Keratinocyte (primary cell): ENCODE data around the gene TYSND1. TPM values are rescaled to one million over a fixed set of nuclear protein-coding genes. Genes with fewer than 3 reads are reported as not detected.
"Not testable (repeated sequence)": the region's sequence is repeated elsewhere in the genome, so short reads cannot be mapped to it uniquely, and the experiment has no call there.

ENCODE experiments used
- DNase-seq: peaks from one replicate; pipeline ENCODE4 v3.0.0-alpha.2; 2011; ENCODE audit warnings: low read depth, missing footprints, low spot score
- FAIRE-seq: peaks from 2 replicates; lab custom pipeline; 2011; peaks lifted over from hg19 to GRCh38; lab: Jason Lieb, UNC
- H2AFZ ChIP-seq: 2 replicates; pipeline ENCODE4 v1.6.0; 2012; ENCODE audit warnings: low read length, control low read depth, inconsistent platforms; ENCODE audit not compliant: control insufficient read depth
- H3K27ac ChIP-seq: 2 replicates; pipeline ENCODE4 v1.5.1; 2011; ENCODE audit warnings: low read length; ENCODE audit not compliant: control insufficient read depth, insufficient read depth
- H3K27me3 ChIP-seq: 3 replicates; pipeline ENCODE4 v1.6.0; 2011; ENCODE audit warnings: low read length; ENCODE audit not compliant: control insufficient read depth, insufficient read depth; ENCODE audit errors: extremely low read depth
- H3K36me3 ChIP-seq, 2 experiments: 2 replicates in 1 of 2; 3 replicates in 1 of 2; pipeline ENCODE4 v1.5.1; 2011; ENCODE audit warnings: low read length in 2 of 2, mild to moderate bottlenecking in 1 of 2; ENCODE audit not compliant: control insufficient read depth in 2 of 2, insufficient read depth in 2 of 2; ENCODE audit errors: extremely low read depth in 1 of 2
- H3K4me1 ChIP-seq: 3 replicates; pipeline ENCODE4 v1.5.1; 2011; ENCODE audit warnings: low read length; ENCODE audit not compliant: control insufficient read depth, insufficient read depth; ENCODE audit errors: extremely low read depth
- H3K4me2 ChIP-seq: 3 replicates; pipeline ENCODE4 v1.6.0; 2011; ENCODE audit warnings: low read depth, low read length; ENCODE audit not compliant: control insufficient read depth, insufficient read depth; ENCODE audit errors: extremely low read depth
- H3K4me3 ChIP-seq, 3 experiments: fragments of 200-600 bp in 1 of 3; sonication (generic) in 1 of 3; 2 replicates in 2 of 3; 3 replicates in 1 of 3; pipeline ENCODE4 v1.5.1; 2011 to 2016; ENCODE audit warnings: low read length in 3 of 3, mild to moderate bottlenecking in 3 of 3, control low read depth in 2 of 3, inconsistent platforms in 1 of 3, low read depth in 1 of 3, mixed read lengths in 1 of 3, mixed run types in 1 of 3, moderate library complexity in 1 of 3; ENCODE audit not compliant: control insufficient read depth in 2 of 3, insufficient read depth in 2 of 3; ENCODE audit errors: extremely low read depth in 1 of 3
- H3K79me2 ChIP-seq: 2 replicates; pipeline ENCODE4 v1.6.0; 2012; ENCODE audit warnings: low read length; ENCODE audit not compliant: control insufficient read depth, insufficient read depth
- H3K9ac ChIP-seq: 3 replicates; pipeline ENCODE4 v1.6.0; 2011; ENCODE audit warnings: low read length; ENCODE audit not compliant: control insufficient read depth, insufficient read depth; ENCODE audit errors: extremely low read depth
- H3K9me1 ChIP-seq: 3 replicates; pipeline ENCODE4 v1.6.0; 2011; ENCODE audit warnings: low read length; ENCODE audit not compliant: control insufficient read depth, insufficient read depth; ENCODE audit errors: extremely low read depth
- H3K9me3 ChIP-seq: 2 replicates; pipeline ENCODE4 v1.5.1; 2012; ENCODE audit warnings: low read depth, low read length; ENCODE audit not compliant: control insufficient read depth
- H4K20me1 ChIP-seq: 3 replicates; pipeline ENCODE4 v1.6.0; 2011; ENCODE audit warnings: low read length; ENCODE audit not compliant: control insufficient read depth, insufficient read depth; ENCODE audit errors: extremely low read depth
- CTCF ChIP-seq, 3 experiments: IDR thresholded peaks in 1 of 3; conservative IDR thresholded peaks in 1 of 3; optimal IDR thresholded peaks in 1 of 3; 2 replicates in 2 of 3; 3 replicates in 1 of 3; pipeline versions ENCODE3 to v1.5.1; 2011; ENCODE audit warnings: low read length in 3 of 3, mild to moderate bottlenecking in 3 of 3, moderate library complexity in 2 of 3, control low read depth in 1 of 3, inconsistent platforms in 1 of 3; ENCODE audit not compliant: insufficient read depth in 2 of 3; ENCODE audit errors: extremely low read depth in 1 of 3
- EZH2 ChIP-seq: IDR thresholded peaks from one replicate; pipeline ENCODE4 v1.6.1; 2012; ENCODE audit warnings: inconsistent platforms, mild to moderate bottlenecking, low read length, moderate library complexity
- dilution Hi-C: fragments of 300-500 bp; cut with MboI; formaldehyde crosslinking; loops from one replicate; pipeline ENCODE4 v1.7.0; 2020; ENCODE audit warnings: low sequenced_read_pairs; ENCODE audit not compliant: extremely low pct_ligation_motif_present
- polyA plus RNA-seq, 5 experiments: library from polyadenylated mRNA; depleted of rRNA in 3 of 5; stranded (reverse) in 3 of 5; stranded (forward) in 1 of 5; unstranded in 1 of 5; fragments of >200 nt; gene quantifications; 1 replicate in 1 of 5; 2 replicates in 3 of 5; 3 replicates in 1 of 5; pipeline versions ENCODE4 v1.2.1 to v1.2.3, GENCODE V29; 2011 to 2012; ENCODE audit warnings: missing spikeins in 2 of 5, low read depth in 1 of 5, low replicate concordance in 1 of 5

Gene TYSND1
- polyA plus RNA-seq, 1 donor (not counting 4 experiments of a cell fraction or from before 2014, with no cell fraction given) = 9.9 TPM

GRCh38 chr10:70160798-70161197 lies 14.3 kb upstream of the TYSND1 start:
- Histone ChIP-seq H3K4me2 (no peak overlapping the region), H3K9me3 (no peaks in the 10 kb centered on the region), H3K27me3 (no peaks in the 10 kb centered on the region), H3K4me1 (no peaks in the 10 kb centered on the region), H3K36me3 (peaks cover 11 to 30% of the 10 kb centered on the region in 2 experiments), H4K20me1 (no peaks in the 10 kb centered on the region), H3K9ac (no peak overlapping the region), H3K79me2 (peaks cover 53% of the 10 kb centered on the region), H3K4me3 (no peak overlapping the region), H3K27ac (no peak overlapping the region), H3K9me1 (no peaks in the 10 kb centered on the region), H2AFZ (no peak overlapping the region)
- DNase-seq (no peak), FAIRE-seq (no peak)
- TF ChIP-seq EZH2 = no peak
- no peak for TF ChIP-seq CTCF (optimal IDR thresholded peaks at IDR 0.05 in 1 of 3, IDR thresholded peaks at IDR 0.05 in 1 of 3, conservative IDR thresholded peaks at IDR 0.05 in 1 of 3; ENCODE audit: extremely low read depth in 1 of 3, insufficient read depth in 2 of 3, low read length in 3 of 3)
- dilution Hi-C loops = no loop called here

GRCh38 chr10:70159366-70159765 lies 12.9 kb upstream of the TYSND1 start:
- H3K4me2 ChIP-seq, H2AFZ ChIP-seq, H4K20me1 ChIP-seq, H3K27ac ChIP-seq, H3K4me1 ChIP-seq, H3K9ac ChIP-seq, H3K9me1 ChIP-seq, DNase-seq, H3K4me3 ChIP-seq, H3K9me3 ChIP-seq, H3K27me3 ChIP-seq, dilution Hi-C loops, FAIRE-seq: not testable (repeated sequence)
- Histone ChIP-seq H3K36me3 (peaks cover 12 to 36% of the 10 kb centered on the region in 2 experiments), H3K79me2 (peaks cover 41% of the 10 kb centered on the region)

GRCh38 chr10:70158113-70158512 lies 11.6 kb upstream of the TYSND1 start:
- H2AFZ ChIP-seq = no peak overlapping the region
- dilution Hi-C loops = no loop called here
- H3K9ac ChIP-seq = no peak overlapping the region
- TF ChIP-seq CTCF (optimal IDR thresholded peaks at IDR 0.05 in 1 of 3, IDR thresholded peaks at IDR 0.05 in 1 of 3, conservative IDR thresholded peaks at IDR 0.05 in 1 of 3; ENCODE audit: extremely low read depth in 1 of 3, insufficient read depth in 2 of 3, low read length in 3 of 3) = no peak
- no peak for TF ChIP-seq EZH2
- H3K36me3 ChIP-seq = peaks cover 17 to 39% of the 10 kb centered on the region in 2 experiments
- H3K27me3 ChIP-seq = no peaks in the 10 kb centered on the region
- peaks cover 28% of the 10 kb centered on the region for H3K79me2 ChIP-seq
- H3K9me1 ChIP-seq = no peaks in the 10 kb centered on the region
- no peak overlapping the region for H3K4me3 ChIP-seq
- FAIRE-seq = no peak
- H4K20me1 ChIP-seq = no peaks in the 10 kb centered on the region
- H3K9me3 ChIP-seq = no peaks in the 10 kb centered on the region
- DNase-seq = no peak
- H3K27ac ChIP-seq = no peak overlapping the region
- no peaks in the 10 kb centered on the region for H3K4me1 ChIP-seq
- no peak overlapping the region for H3K4me2 ChIP-seq
